SK-N-SH (cell line): Measurements from ENCODE around the gene SMCO4. TPM values are rescaled to one million over a fixed set of nuclear protein-coding genes. Genes with fewer than 3 reads are reported as not detected.

Source experiments
- CTCF ChIA-PET: fragments of 300-600, 350-600 bp; formaldehyde crosslinking; extraction: SDS; loops from one replicate; lab custom pipeline; 2021; lab: Yijun Ruan, JAX
- POLR2A ChIA-PET: fragments of 350-600 bp; sonication (Branson Sonifier 250); formaldehyde crosslinking; extraction: SDS; loops from one replicate; lab custom pipeline; 2020; ENCODE audit warnings: antibody characterized with exemption, inconsistent platforms; lab: Yijun Ruan, JAX
- DNase-seq: peaks from one replicate; pipeline ENCODE4 v3.0.0; 2012
- H2AFZ ChIP-seq: fragments of 200-600 bp; sonication (generic); 2 replicates; pipeline ENCODE4 v1.8.1; 2016; ENCODE audit warnings: antibody characterized with exemption, mild to moderate bottlenecking, low read depth
- H3F3A ChIP-seq: fragments of 200-600 bp; sonication (generic); replicated peaks from 2 replicates; pipeline ENCODE3; 2016; ENCODE audit warnings: antibody characterized with exemption, mild to moderate bottlenecking; ENCODE audit not compliant: insufficient read depth
- H3K27ac ChIP-seq, 2 experiments: fragments of 200-500 bp in 1 of 2; fragments of 200-600 bp in 1 of 2; sonication (Bioruptor generic) in 1 of 2; sonication (generic), shearing (Covaris generic) in 1 of 2; 2 replicates each; pipeline versions ENCODE4 v1.5.1 to v1.6.1; 2014 to 2016; ENCODE audit warnings: low read depth in 2 of 2, inconsistent platforms in 1 of 2, low read length in 1 of 2, mild to moderate bottlenecking in 1 of 2, mixed read lengths in 1 of 2
- H3K27me3 ChIP-seq: fragments of 200-600 bp; sonication (generic), shearing (Covaris generic); 2 replicates; pipeline ENCODE4 v1.6.1; 2016; ENCODE audit warnings: mixed run types; ENCODE audit not compliant: insufficient read depth
- H3K36me3 ChIP-seq, 2 experiments: fragments of 200-500 bp in 1 of 2; fragments of 200-600 bp in 1 of 2; sonication (Bioruptor generic) in 1 of 2; sonication (generic) in 1 of 2; replicated peaks in 1 of 2; 2 replicates each; pipeline versions ENCODE3 to v1.5.1; 2014 to 2016; ENCODE audit warnings: low read length in 1 of 2, mild to moderate bottlenecking in 1 of 2; ENCODE audit not compliant: insufficient read depth in 2 of 2, control insufficient read depth in 1 of 2
- H3K4me1 ChIP-seq, 2 experiments: fragments of 200-500 bp in 1 of 2; fragments of 200-600 bp in 1 of 2; sonication (Bioruptor generic) in 1 of 2; sonication (generic), shearing (Covaris generic) in 1 of 2; 2 replicates each; pipeline versions ENCODE4 v1.5.1 to v1.6.1; 2014 to 2016; ENCODE audit warnings: low read depth in 1 of 2, low read length in 1 of 2, mixed run types in 1 of 2; ENCODE audit not compliant: insufficient read depth in 2 of 2, control insufficient read depth in 1 of 2
- H3K4me2 ChIP-seq: fragments of 200-600 bp; sonication (generic), shearing (Covaris generic); 2 replicates; pipeline ENCODE4 v1.6.1; 2017; ENCODE audit warnings: mixed run types
- H3K4me3 ChIP-seq, 2 experiments: fragments of 200-500 bp in 1 of 2; fragments of 200-600 bp in 1 of 2; sonication (Bioruptor generic) in 1 of 2; sonication (generic), shearing (Covaris generic) in 1 of 2; 2 replicates each; pipeline versions ENCODE4 v1.5.1 to v1.8.1; 2014 to 2016; ENCODE audit warnings: low read depth in 2 of 2, inconsistent platforms in 1 of 2, low read length in 1 of 2, mild to moderate bottlenecking in 1 of 2, mixed read lengths in 1 of 2, moderate library complexity in 1 of 2
- H3K79me2 ChIP-seq: fragments of 200-600 bp; sonication (generic); 2 replicates; pipeline ENCODE4 v1.8.1; 2017; ENCODE audit warnings: mild to moderate bottlenecking; ENCODE audit not compliant: insufficient read depth
- H3K9ac ChIP-seq: fragments of 200-600 bp; sonication (generic); 2 replicates; pipeline ENCODE4 v1.6.1; 2017; ENCODE audit warnings: mixed run types
- H3K9me2 ChIP-seq: fragments of 200-600 bp; sonication (generic); 2 replicates; pipeline ENCODE4 v1.6.1; 2017; ENCODE audit warnings: mixed run types
- H3K9me3 ChIP-seq: fragments of 200-600 bp; sonication (generic); 2 replicates; pipeline ENCODE4 v1.6.1; 2017; ENCODE audit warnings: mixed run types, mild to moderate bottlenecking, moderate library complexity
- H4K20me1 ChIP-seq: fragments of 200-600 bp; sonication (generic); 2 replicates; pipeline ENCODE4 v1.6.1; 2017; ENCODE audit warnings: mild to moderate bottlenecking, mixed run types; ENCODE audit not compliant: insufficient read depth
- EP300 ChIP-seq, 2 experiments: IDR thresholded peaks; 2 replicates each; pipeline versions ENCODE4 v1.4.0 to v1.6.1; 2012; ENCODE audit warnings: borderline replicate concordance in 1 of 2, low read depth in 1 of 2, low read length in 1 of 2
- FOXJ3 ChIP-seq: sonication (generic); formaldehyde crosslinking; IDR thresholded peaks from 2 replicates; pipeline ENCODE4 v1.5.1; 2020; ENCODE audit warnings: mild to moderate bottlenecking, missing genetic modification reagents
- FOXM1 ChIP-seq: IDR thresholded peaks from 2 replicates; pipeline ENCODE4 v1.4.0; 2012; ENCODE audit warnings: low read depth, mild to moderate bottlenecking
- JUND ChIP-seq: IDR thresholded peaks from 2 replicates; pipeline ENCODE4 v1.4.0; 2012
- MEF2A ChIP-seq: IDR thresholded peaks from 2 replicates; pipeline ENCODE4 v1.4.0; 2012; ENCODE audit warnings: low read depth, borderline replicate concordance
- MXI1 ChIP-seq: IDR thresholded peaks from 2 replicates; pipeline ENCODE4 v1.6.1; 2012; ENCODE audit warnings: mild to moderate bottlenecking, low read depth, low read length, improper control_type of control experiment
- NFIC ChIP-seq: IDR thresholded peaks from 2 replicates; pipeline ENCODE4 v1.4.0; 2012; ENCODE audit warnings: borderline replicate concordance
- PBX3 ChIP-seq: IDR thresholded peaks from 2 replicates; pipeline ENCODE4; 2012
- RAD21 ChIP-seq: IDR thresholded peaks from 2 replicates; pipeline ENCODE4 v1.6.1; 2012; ENCODE audit warnings: mild to moderate bottlenecking, low read length
- RCOR1 ChIP-seq: fragments of 150-350 bp; IDR thresholded peaks from 2 replicates; pipeline ENCODE4 v1.6.1; 2017; ENCODE audit warnings: antibody characterized with exemption, low read length
- RXRA ChIP-seq: IDR thresholded peaks from 2 replicates; pipeline ENCODE4 v1.4.0; 2012; ENCODE audit warnings: low read depth, mild to moderate bottlenecking, borderline replicate concordance
- SIN3A ChIP-seq: IDR thresholded peaks from 2 replicates; pipeline ENCODE4 v1.6.1; 2012; ENCODE audit warnings: low read depth, mild to moderate bottlenecking, low read length, moderate library complexity, borderline replicate concordance
- TCF12 ChIP-seq: IDR thresholded peaks from 2 replicates; pipeline ENCODE4 v1.4.0; 2012
- YY1 ChIP-seq: IDR thresholded peaks from 2 replicates; pipeline ENCODE4 v1.4.0; 2012; ENCODE audit warnings: low read depth, mild to moderate bottlenecking
- WGBS: methylation state at CpG from one replicate; pipeline ENCODE4 v1.1.6; 2017; ENCODE audit warnings: low lambda C conversion rate; 5-methylcytosine and 5-hydroxymethylcytosine counted together
- polyA plus RNA-seq, 3 experiments: library from polyadenylated mRNA; depleted of rRNA; stranded (reverse); fragments of >200 nt; gene quantifications; 2 replicates each; pipeline ENCODE4 v1.2.3, GENCODE V29; 2012
- TF ChIP-seq, protein P1 (sequence below): IDR thresholded peaks from 2 replicates; pipeline ENCODE4 v1.4.0; 2012; ENCODE audit warnings: low read depth

Gene SMCO4
- polyA plus RNA-seq, 1 of the 3 experiments (the other 2 are of a cell fraction): 9.0 TPM

GRCh38 chr11:93559681-93560080 lies 16.5 kb upstream of the SMCO4 start (continued):
- TF ChIP-seq PBX3 (no peak), TCF12 (no peak), RCOR1 (no peak)

DNA sequence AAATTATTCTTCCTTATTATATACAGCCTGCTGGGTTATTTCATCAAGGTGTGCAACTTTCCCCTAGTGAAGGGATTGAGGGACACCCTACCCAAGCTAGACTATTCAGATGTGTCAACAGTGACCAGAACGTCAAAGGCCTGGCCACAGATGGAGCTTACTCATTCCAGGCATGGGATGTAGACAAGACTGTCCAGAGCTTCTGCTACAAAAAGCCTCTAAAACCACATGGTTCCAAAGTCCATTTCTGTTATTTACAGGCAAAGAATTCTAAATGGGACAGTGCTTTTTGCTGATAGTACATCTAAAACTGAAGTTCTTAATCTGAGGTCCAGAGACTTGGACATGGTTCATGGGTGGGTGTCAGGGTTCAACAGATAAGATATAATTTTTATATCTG lies 9.7 kb upstream of the SMCO4 start:
- 13% methylated on average over 1 of the region's 1 CpG for WGBS
- Histone ChIP-seq H4K20me1 (no peaks in the 10 kb centered on the region), H3K79me2 (no peaks in the 10 kb centered on the region), H2AFZ (no peak overlapping the region), H3K4me2 (no peak overlapping the region), H3K4me1 (no peaks in the 10 kb centered on the region), H3K9me2 (no peaks in the 10 kb centered on the region), H3K27me3 (no peaks in the 10 kb centered on the region; the same call in 1 of the 2 replicates), H3K9me3 (no peaks in the 10 kb centered on the region), H3K36me3 (no peaks in the 10 kb centered on the region), H3K4me3 (no peak overlapping the region), H3K9ac (no peak overlapping the region), H3F3A (no peaks in the 10 kb centered on the region), H3K27ac (no peak overlapping the region)
- POLR2A ChIA-PET: no interaction called here
- no peak for DNase-seq
- TF ChIP-seq PBX3 (no peak), EP300 (IDR thresholded peaks at IDR 0.05; ENCODE audit: borderline replicate concordance in 1 of 2, low read depth in 1 of 2, low read length in 1 of 2) (no peak), YY1 (no peak), FOXM1 (no peak), NFIC (no peak), TCF12 (no peak), RAD21 (no peak)
- CTCF ChIA-PET: no interaction called here

- Histone ChIP-seq H3K79me2 (no peaks in the 10 kb centered on the region), H3K36me3 (no peaks in the 10 kb centered on the region), H3K4me2 (no peak overlapping the region), H3K4me1 (no peaks in the 10 kb centered on the region), H4K20me1 (no peaks in the 10 kb centered on the region), H3K27ac (no peak overlapping the region), H3K9ac (no peak overlapping the region), H3K27me3 (peaks cover 7% of the 10 kb centered on the region; the same call in 1 of the 2 replicates), H3K9me2 (no peaks in the 10 kb centered on the region), H3K4me3 (no peak overlapping the region), H3F3A (no peaks in the 10 kb centered on the region), H2AFZ (no peak overlapping the region), H3K9me3 (no peaks in the 10 kb centered on the region)
- WGBS: 76% methylated on average over 4 of the region's 4 CpGs
- no peak for DNase-seq
- TF ChIP-seq YY1: no peak
- TF ChIP-seq RXRA: no peak
- TF ChIP-seq RAD21: no peak
- TF ChIP-seq MXI1: no peak
- no peak for TF ChIP-seq MEF2A
- no peak for TF ChIP-seq SIN3A
- TF ChIP-seq FOXJ3 (CRISPR knock-in tag): no peak
- no peak for TF ChIP-seq JUND
- TF ChIP-seq, protein P1, sequence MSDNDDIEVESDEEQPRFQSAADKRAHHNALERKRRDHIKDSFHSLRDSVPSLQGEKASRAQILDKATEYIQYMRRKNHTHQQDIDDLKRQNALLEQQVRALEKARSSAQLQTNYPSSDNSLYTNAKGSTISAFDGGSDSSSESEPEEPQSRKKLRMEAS: no peak
- ChIA-PET POLR2A (no interaction called here), CTCF (interaction anchor here (1.0 to 17.1 kb wide), 3 partner anchors 38 to 608 kb away, joined by 3 to 202 read pairs (median 6); no protein-coding TSS in a partner anchor)
Measured at GRCh38 chr11:93549976-93550375, 6.8 kb upstream of the SMCO4 start.
